RPMI8226 (cell line): ENCODE data around the gene SEMA4G.
"Not testable (repeated sequence)": the region's sequence is repeated elsewhere in the genome, so short reads cannot be mapped to it uniquely, and the experiment has no call there.

ENCODE experiments used
- DNase-seq: peaks from one replicate; pipeline ENCODE4 v3.0.0-alpha.2; 2015

The SEMA4G gene

GRCh38 chr10:100972115-100972903 is 3.0 kb downstream of the SEMA4G start:
- no peak for DNase-seq

GRCh38 chr10:100972904-100973535 is 3.7 kb downstream of the SEMA4G start:
- DNase-seq, result no peak

DNA sequence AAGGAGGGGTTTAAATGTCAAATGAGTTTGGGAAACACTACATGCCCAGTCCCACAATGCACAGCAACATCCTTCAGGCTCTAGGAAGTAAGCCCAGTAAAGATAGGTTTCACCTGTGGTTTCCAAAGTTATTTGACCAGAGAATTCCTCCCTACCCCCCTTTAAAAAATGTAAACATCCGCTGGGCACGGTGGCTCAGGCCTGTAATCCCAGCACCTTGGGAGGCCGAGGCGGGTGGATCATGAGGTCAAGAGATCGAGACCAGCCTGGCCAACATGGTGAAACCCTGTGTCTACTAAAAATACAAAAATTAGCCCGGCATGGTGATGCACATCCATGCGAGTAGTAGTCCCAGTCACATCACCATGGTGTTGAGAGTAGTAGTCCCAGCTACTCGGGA is 6.1 kb downstream of the SEMA4G start:
- DNase-seq, result not testable (repeated sequence)

DNA sequence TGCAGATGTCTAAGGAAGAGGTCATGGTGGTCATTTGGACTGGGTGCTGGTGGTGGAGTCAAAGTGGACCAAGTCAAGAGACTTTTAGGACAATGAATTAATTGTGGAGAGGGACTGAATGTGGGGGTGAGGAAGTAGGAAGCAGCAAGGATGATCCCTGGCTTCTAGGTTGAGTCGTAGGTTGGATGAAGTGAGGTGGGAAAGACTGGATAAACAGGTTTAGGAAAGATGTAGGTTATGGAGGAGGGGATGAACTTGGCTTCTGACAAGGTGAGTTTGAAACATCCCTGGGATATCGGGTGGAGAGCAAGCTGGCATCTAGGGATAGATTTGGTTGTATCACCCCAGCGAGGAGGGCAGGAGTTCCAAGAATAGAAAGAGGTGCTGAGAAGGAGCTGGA is 7.6 kb downstream of the SEMA4G start:
- DNase-seq, result no peak

GRCh38 chr10:100977436-100977835 is 8.1 kb downstream of the SEMA4G start:
- no peak for DNase-seq

DNA sequence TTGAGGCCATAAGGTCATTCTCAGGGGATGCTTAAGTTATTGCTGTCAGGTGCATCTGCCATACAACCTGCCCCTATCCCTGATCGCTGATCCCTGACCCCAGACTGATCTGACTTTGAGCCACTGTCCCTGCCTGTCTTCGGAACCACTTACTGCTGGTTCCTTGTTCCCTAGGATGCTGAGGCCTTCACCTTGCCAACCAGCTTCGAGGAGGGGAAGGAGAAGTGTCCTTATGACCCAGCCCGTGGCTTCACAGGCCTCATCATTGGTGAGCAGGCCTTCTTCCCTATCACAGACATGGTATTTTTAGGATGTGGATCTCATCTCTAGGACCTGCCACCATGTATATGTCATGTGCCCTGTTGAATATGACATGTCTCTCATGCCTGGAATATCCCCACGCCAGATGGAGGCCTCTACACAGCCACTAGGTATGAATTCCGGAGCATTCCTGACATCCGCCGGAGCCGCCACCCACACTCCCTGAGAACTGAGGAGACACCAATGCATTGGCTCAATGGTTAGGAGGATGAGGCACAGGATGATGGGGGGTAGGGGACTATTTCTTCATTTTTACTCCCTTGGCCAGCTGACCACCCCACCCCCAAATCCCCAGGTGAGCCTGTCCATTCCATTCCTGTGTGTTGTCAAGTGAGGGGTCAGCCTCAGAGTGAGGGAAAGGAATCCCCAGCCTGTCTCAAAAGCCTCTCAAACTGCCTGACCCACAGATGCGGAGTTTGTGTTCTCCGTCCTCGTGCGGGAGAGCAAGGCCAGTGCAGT is 9.0 kb downstream of the SEMA4G start:
- no peak for DNase-seq

DNA sequence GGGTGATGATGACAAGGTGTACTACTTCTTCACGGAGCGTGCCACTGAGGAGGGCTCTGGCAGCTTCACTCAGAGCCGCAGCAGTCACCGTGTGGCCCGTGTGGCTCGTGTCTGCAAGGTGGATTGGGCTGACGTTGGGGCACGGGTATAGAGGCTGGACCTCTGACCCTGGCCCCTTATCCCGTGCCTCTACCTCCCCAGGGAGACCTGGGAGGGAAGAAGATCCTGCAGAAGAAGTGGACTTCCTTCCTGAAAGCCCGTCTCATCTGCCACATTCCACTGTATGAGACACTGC is 9.5 kb downstream of the SEMA4G start:
- no peak for DNase-seq

GRCh38 chr10:100979791-100980272 is 10.5 kb downstream of the SEMA4G start:
- no peak for DNase-seq

DNA sequence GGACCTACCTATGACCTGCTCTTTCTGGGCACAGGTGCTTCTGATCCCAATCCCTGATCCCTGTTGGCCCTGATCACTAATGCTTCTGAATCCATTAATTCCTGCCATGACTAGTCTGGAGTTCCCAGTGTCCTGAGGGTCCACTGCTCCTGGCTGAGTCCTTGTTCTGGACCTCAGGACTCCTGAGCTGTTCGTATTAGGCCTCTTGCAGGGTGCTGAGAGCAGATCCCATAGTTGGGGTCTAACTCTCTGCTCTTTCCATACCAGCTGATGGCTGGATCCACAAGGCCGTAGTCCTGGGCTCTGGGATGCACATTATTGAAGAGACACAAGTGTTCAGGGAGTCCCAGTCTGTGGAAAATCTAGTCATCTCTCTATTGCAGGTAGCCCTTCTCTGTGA is 11.0 kb downstream of the SEMA4G start:
- DNase-seq, result no peak

DNA sequence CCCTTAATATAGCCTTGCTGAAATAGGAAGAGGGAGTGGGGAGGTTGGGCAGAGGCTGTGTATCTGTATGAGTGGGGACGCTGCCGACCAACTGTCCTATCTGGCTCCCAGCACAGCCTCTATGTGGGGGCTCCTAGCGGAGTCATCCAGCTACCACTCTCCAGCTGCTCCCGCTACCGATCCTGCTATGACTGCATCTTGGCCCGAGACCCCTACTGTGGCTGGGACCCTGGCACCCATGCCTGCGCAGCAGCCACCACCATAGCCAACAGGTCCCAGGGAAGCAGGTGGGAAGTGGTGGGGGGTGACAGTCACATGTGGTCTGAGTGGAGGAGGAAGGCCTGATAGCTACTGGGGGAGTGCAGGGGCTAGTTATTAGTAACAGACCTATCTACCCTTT is 11.4 kb downstream of the SEMA4G start:
- DNase-seq, result no peak

DNA sequence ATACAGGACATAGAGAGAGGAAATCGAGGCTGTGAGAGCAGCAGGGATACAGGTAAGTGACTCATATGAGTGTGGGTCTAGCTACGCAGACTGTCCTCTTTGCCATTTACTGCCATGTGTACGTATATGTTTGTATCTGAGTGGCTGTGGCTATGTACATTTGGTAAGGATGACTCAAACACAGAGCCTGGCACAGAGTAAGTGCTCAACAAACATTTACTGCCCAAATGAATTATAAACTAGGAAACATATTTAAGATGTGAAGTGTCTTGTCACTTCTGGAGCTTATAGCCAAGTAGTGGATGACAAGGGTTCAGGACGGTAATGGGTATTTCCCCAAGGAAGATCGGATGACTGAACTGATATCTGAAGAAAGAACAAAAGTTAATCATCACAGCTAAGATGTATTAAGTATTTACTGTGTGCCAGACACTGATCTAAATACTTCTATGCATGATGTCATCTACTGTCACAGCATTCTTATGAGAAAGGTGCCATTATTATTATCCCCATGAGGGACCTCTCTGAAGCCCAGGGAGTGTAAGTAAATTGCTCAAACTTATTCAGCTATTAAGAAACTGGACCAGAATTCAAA is 12.0 kb downstream of the SEMA4G start:
- DNase-seq, result no peak

- no peak for DNase-seq
Observed at GRCh38 chr10:100982916-100983830, 13.9 kb downstream of the SEMA4G start.

GRCh38 chr10:100983868-100984671 is 14.8 kb downstream of the SEMA4G start:
- no peak for DNase-seq

DNA sequence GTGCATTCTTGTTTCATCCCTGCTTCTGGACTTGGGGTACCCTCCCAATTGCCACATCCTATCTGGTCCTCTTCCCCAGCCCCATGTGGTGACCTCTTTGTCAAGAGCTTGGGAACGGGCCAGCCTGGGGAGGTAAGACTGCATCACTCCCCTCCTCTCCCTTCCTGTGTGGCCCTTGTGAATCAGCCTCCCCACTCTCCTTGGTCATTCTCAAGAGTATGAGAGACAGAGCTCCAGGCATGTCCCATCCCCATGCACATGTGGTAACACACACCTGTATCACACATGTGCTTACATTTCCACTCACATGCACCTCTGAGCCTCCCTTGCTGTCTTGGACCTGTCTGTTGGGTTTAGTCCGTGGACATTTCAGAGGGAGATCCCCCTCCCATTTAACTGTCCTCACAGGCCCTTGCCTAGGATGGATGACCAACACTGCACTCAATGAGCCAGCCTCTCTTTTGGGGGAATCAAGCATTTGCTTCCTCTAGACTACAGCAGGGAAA is 15.4 kb downstream of the SEMA4G start:
- no peak for DNase-seq

DNA sequence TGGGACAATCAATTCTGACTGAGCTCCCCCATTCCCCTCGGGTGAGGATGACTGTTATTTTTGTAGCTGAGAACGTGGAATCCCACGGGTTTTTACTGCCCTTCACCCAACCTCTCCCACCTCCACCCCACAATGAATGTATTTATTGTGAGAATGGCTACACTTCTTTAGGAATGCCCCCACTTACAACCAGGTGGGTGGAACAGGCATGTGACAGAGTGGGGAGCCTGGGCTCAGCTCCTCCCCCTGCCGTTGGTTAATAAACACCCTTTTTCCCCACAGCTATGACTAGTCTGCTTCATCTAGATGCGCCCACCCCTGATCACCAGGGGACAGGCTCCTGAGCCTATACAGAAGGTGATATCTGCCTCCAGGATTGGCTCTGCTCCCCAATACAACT is 16.0 kb downstream of the SEMA4G start:
- no peak for DNase-seq

- DNase-seq, result no peak
Observed at GRCh38 chr10:100986623-100986951, 17.3 kb downstream of the SEMA4G start.

- peak; percentile 85 for DNase-seq
Observed at GRCh38 chr10:100986952-100987684, 17.8 kb downstream of the SEMA4G start, which contains the start of the genes MRPL43 and TWNK. TSS of gene MRPL43 (minus strand) at chr10:100987497. CDS start at chr10:100987443, 54 bp downstream. TSS of gene TWNK (plus strand) at chr10:100987543. CDS start at chr10:100988211, 668 bp downstream.

- no peak for DNase-seq
Observed at GRCh38 chr10:100987685-100988049, 18.4 kb downstream of the SEMA4G start.

GRCh38 chr10:100988166-100988565 is 18.9 kb downstream of the SEMA4G start:
- DNase-seq, result no peak

GRCh38 chr10:100989088-100989487 is 19.8 kb downstream of the SEMA4G start:
- DNase-seq, result no peak
